Activated CD8-positive, alpha-beta memory T cell treated with anti-CD3 and anti-CD28 coated beads for 24 hours (primary cell): ENCODE measurements around the gene PLAAT5.
"Not testable (repeated sequence)": the region's sequence is repeated elsewhere in the genome, so short reads cannot be mapped to it uniquely, and the experiment has no call there.

Experiments
- DNase-seq: peaks from one replicate; pipeline ENCODE4 v3.0.0-alpha.2; 2020

The PLAAT5 gene, protein sequence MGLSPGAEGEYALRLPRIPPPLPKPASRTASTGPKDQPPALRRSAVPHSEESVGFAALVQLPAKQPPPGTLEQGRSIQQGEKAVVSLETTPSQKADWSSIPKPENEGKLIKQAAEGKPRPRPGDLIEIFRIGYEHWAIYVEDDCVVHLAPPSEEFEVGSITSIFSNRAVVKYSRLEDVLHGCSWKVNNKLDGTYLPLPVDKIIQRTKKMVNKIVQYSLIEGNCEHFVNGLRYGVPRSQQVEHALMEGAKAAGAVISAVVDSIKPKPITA

GRCh38 chr11:63490551-63491239 is at the start of gene PLAAT5:
PLAAT5 (minus strand) TSS chr11:63491167; CDS start chr11:63491034, 133 bp downstream.
- peak; percentile 70 for DNase-seq

DNA sequence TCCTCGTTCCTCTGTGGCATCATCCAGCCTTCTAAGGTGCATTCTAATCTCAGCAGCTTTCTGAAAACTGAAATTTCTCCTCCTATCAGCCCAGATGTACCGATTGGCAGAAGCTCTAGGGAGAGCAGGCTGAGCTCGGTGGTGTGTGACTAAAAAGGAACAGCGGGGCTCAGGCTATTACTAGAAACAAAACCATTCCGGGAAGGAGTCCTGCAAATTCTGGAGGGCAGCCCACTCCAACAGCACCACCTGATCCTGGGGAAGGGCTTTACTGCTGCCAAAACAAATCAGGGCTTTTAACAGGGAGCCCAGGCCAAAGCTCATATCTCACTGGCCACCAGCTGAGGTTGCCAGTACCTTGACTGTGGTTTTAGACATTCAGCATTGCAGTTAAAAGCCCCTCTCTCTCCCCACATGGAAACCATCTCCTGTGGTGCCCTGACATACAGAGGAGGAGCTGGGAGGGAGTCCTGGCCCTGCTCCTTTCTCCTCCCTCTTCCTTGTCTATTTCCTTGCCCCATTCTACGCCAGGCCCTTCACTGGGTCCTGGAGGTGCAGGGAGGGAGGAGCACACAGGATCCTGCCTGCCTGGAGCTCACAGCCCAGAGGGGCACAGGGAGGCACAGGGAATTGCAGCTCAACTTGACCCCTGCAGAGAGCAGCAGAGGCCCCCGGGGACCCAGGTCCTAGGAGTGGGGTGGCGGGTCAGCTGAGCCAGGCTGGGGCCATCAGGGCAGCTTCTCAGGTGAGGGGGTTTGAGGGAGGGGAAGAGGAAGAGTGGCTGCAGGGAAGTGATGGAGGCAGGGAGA is 46.5 kb upstream of the PLAAT5 start:
- DNase-seq = no peak

GRCh38 chr11:63536669-63537292 is 45.8 kb upstream of the PLAAT5 start, which contains the start of gene PLAAT4:
PLAAT4 (plus strand) TSS chr11:63536808; CDS start chr11:63536869, 61 bp downstream.
- peak; percentile 76 for DNase-seq

GRCh38 chr11:63535734-63536133 is 44.8 kb upstream of the PLAAT5 start:
- no peak for DNase-seq

DNA sequence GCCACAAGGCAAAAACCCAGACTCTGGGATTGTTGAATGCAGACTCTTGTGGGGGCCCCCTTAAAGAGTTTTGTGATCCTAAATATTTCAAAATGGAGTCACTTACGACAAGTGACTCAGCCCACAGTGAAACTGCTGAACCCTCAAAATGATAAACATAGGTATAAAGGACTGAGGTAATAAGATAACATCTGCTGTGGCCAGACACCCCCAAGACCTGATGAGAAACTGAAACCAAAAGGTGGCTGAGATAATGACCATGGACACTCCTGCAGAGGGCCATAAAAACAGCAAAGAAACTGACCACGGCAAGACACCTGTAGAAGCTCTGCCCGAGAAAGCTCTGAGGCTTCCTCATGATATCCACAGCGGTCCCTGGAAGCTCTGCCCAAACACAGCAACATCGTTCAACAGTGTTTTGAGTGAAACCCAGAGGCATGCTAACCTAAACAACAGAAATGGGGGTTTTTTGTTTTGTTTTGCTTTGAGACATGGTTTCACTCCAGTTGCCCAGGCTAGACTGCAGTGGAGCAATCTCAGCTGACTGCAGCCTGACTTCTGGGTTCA is 44.0 kb upstream of the PLAAT5 start:
- DNase-seq = no peak

GRCh38 chr11:63534076-63534475 is 43.1 kb upstream of the PLAAT5 start:
- no peak for DNase-seq

DNA sequence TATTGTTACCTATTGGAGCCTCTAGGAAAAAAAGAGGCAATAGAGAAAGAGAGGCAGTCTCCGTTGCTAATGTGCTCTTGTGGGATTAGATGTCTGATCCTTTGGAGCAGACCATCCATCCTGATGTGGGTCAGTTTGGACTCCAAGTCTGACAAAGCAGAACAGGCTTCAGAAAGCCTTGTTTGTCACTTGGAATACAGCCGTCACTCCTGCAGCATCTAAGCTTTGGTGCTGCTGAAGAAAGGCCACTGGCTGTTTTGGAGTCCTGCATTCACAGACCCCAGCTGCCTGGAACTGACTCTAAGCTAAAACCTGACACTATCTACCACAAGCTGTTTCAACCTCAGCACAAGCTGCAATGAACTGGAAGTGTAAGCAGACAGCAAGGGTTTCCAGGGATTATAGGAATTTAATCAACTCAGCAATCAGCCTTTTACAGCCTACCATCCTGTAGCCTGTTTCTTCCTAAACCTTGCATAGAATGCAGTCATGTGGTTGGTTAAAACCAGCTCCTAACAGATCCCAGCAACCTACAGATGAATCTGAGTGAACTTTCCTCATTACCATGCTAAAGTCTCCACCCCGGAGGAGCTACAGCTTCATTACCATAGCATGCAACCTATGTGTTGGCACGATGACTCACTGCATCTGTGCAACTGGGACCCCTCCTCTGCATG is 42.0 kb upstream of the PLAAT5 start:
- peak; percentile 51 for DNase-seq

DNA sequence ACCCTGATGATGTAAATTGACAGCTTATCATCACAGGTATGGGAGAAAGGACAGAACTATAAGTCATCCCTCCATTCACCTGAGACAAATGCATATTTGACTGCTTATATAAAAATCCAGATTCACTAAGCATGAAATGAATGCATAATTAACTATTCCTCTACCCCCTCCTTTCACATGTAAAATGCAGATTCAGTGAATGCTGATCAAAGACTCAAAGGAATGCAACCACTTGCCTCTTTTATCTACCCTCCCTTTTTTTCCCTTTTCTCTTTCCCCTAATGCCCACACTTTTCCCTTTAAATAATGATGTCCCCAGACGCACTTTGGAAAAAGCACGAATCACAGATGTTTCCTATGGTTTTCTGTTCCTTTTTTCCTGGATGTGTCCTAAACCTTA is 41.1 kb upstream of the PLAAT5 start:
- DNase-seq = no peak

GRCh38 chr11:63531074-63531792 is 40.3 kb upstream of the PLAAT5 start:
- peak; percentile 58 for DNase-seq

DNA sequence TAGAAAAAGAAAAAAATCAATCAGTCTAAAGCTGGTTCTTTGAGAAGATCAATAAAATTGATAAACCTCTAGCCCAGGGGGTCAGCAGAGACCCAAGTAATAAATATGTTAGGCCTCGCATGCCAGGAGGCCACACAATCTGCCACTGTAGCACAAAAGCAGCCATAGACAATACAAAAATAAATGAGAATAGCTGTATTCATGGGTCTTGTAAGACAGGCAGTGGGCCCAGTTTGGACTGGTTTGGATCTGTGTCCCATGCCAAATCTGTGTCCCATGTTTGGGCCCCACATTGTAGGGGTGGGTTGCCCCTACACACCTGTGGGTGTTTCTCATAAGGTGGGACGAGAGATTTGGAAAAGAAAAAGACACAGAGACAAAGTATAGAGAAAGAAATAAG is 39.1 kb upstream of the PLAAT5 start:
- no peak for DNase-seq

- not testable (repeated sequence) for DNase-seq
Observed at GRCh38 chr11:63529373-63529772, 38.4 kb upstream of the PLAAT5 start.

- not testable (repeated sequence) for DNase-seq
Observed at GRCh38 chr11:63528729-63529278, 37.8 kb upstream of the PLAAT5 start.

DNA sequence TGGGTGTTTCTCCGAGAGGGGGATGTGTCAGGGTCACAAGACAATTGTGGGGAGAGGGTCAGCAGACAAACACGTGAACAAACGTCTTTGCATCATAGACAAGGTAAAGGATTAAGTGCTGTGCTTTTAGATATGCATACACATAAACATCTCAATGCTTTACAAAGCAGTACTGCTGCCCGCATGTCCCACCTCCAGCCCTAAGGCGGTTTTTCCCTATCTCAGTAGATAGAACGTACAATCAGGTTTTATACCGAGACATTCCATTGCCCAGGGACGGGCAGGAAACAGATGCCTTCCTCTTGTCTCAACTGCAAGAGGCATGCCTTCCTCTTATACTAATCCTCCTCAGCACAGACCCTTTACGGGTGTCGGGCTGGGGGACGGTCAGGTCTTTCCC is 37.2 kb upstream of the PLAAT5 start:
- not testable (repeated sequence) for DNase-seq

DNA sequence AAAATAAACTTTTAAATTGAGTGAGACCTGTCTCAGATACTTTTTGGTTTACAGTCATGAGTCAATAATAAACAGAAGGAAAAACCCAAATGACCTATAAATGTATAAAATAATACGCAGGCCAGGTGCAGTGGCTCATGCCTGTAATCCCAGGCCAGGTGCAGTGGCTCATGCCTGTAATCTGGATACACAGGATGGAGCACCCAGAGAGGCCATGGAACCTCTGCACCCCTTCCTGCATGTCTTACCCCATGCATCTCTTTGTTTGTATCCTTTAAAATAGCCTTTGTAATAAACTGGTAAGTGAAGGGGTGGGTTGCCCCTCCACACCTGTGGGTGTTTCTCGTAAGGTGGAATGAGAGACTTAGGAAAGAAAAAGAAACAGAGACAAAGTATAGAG is 36.7 kb upstream of the PLAAT5 start:
- no peak for DNase-seq

GRCh38 chr11:63523151-63523550 is 32.2 kb upstream of the PLAAT5 start:
- DNase-seq = no peak

DNA sequence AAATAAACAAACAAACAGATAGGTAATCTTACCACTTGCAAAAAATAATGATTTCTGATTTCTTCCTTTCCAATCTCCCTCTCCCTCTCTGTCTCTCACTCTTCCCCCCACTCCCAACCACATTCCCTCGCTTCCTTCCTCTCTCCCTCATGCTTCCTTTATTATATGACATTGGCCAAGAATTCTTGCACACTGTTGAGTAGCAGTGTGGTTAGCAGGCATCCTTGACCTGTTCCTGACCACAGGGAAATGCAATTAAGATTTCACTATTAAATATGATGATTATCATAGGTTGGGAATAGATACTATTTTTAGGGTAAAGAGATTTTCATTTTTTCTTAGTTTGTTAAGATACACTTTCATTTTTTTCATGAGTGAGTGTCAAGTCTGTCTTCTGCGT is 30.9 kb upstream of the PLAAT5 start:
- DNase-seq = no peak

DNA sequence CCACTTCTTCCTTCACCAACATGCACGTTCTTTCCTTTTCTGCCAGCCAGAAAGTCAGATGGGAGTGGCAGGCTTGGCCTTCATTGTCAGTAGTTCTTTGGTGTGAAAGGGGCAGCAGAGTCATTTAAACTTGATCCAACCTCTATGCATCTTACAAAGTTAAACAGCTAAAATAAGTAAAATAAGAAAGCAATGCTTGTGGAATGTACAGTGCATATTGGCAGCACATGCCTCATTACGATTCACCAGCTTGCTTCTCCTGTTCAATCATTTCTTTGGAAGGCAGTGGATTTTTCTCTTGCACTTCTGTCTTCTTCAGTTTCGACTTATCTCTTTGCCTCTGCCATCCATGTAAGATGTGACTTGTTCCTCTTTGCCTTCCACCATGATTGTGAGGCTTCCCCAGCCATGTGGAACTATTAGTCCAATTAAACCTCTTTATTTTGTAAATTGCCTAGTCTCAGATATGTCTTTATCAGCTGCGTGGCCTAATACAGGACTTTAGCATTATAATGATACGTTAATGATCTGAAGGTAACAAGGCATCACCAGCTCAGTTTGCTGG is 29.7 kb upstream of the PLAAT5 start:
- no peak for DNase-seq

DNA sequence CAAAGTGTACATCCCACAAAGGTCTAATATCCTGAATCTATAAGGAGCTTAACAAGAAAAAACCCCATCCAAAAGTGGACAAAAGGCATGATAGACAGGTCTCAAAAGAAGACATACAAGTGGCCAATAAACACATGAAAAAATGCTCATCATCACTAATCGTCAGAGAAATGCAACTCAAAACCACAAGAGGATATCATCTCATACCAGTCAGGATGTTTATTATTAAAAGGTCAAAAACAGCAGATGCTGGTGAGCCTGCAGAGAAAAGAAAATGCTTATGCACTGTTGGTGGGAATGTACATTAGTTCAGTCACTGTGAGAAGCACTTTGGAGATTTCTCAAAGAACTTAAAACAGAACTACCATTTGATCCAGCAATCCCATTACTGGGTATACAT is 27.6 kb upstream of the PLAAT5 start:
- no peak for DNase-seq

GRCh38 chr11:63517156-63517555 is 26.2 kb upstream of the PLAAT5 start:
- DNase-seq = no peak

DNA sequence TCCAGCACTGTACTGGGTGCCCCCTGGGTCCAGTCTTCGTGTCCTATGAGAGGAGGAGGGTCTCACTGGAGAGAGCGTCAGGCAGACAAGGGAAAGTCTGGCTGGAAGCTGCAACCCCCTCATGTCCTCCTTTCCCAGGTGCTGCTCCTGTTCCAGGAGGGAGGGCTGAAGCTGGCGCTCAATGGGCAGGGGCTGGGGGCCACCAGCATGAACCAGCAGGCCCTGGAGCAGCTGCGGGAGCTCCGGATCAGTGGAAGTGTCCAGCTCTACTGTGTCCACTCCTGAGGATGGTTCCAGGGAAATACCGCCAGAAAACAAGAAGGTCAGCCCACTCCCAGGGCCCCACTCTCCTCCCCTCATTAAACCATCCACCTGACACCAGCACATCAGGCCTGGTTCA is 25.1 kb upstream of the PLAAT5 start:
- no peak for DNase-seq

- no peak for DNase-seq
Observed at GRCh38 chr11:63512816-63513215, 21.8 kb upstream of the PLAAT5 start.
